Testis (tissue), 2 donors: Measurements from ENCODE around the gene CNPPD1.

Source experiments
- POLR2A ChIP-seq: fragments of 450-650 bp; IDR thresholded peaks from one replicate; pipeline ENCODE4 v1.6.1; 2017; ENCODE audit warnings: antibody characterized with exemption, mild to moderate bottlenecking, moderate library complexity
- TF ChIP-seq, protein P1 (sequence below), 3 experiments: fragments of 450-650 bp in 2 of 3; fragments of 200-600 bp in 1 of 3; sonication (generic) in 1 of 3; IDR thresholded peaks; one replicate each; pipeline ENCODE4 v1.5.1; 2016 to 2019; ENCODE audit warnings: antibody characterized with exemption in 3 of 3, mild to moderate bottlenecking in 2 of 3, moderate library complexity in 1 of 3

DNA sequence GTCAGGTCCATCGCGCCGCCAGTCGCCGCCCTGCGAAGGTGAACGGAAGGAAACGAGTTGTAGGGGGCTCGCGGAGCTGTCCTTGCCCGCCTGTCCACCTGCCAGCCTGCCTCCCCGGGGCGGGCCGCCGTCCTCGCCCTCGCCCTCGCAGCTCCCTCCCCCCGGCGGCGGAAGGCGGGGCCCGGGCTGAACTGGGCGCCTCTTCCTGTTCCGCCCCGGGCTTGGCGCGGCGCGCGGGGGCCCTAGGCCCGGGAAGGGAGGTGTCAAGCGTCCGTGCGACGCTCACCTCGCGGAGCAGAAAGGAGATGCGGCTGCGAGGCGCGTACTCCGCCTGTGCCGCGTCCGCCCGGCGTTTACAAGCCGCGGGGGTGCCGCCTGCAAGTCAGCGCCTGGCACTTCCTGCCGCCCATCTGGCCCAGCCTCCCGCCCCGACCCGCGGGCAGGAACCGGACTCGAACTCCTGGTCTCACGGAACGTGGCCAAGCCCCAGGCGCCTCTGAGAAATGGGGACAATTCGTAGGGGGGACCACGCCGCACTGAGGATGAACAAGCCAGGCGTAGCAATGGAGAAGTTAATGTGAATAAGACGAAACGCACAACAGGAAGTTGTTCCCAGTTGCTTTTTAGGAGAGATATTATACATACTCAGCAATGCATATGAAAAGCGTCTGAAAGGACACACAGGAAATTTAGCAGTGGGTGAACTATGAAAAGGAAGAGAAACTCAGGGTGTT lies at the start of gene CNPPD1:
- TF ChIP-seq, protein P1, sequence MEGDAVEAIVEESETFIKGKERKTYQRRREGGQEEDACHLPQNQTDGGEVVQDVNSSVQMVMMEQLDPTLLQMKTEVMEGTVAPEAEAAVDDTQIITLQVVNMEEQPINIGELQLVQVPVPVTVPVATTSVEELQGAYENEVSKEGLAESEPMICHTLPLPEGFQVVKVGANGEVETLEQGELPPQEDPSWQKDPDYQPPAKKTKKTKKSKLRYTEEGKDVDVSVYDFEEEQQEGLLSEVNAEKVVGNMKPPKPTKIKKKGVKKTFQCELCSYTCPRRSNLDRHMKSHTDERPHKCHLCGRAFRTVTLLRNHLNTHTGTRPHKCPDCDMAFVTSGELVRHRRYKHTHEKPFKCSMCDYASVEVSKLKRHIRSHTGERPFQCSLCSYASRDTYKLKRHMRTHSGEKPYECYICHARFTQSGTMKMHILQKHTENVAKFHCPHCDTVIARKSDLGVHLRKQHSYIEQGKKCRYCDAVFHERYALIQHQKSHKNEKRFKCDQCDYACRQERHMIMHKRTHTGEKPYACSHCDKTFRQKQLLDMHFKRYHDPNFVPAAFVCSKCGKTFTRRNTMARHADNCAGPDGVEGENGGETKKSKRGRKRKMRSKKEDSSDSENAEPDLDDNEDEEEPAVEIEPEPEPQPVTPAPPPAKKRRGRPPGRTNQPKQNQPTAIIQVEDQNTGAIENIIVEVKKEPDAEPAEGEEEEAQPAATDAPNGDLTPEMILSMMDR (IDR thresholded peaks at IDR 0.05): peak in 1 of 3 experiments; percentile 27
- peak; percentile 70 for TF ChIP-seq POLR2A
